ENCODE results near the gene ST6GALNAC2.

Gene ST6GALNAC2

GRCh38 chr17:76556765-76557367 is 28.8 kb downstream of the ST6GALNAC2 start:
- in situ Hi-C loops (cut with MboI; ENCODE audit: low sequenced_read_pairs, unreplicated experiment) = no loop called here
- peak; percentile 59 for DNase-seq (ENCODE audit: low spot score)

GRCh38 chr17:76554131-76554530 is 31.5 kb downstream of the ST6GALNAC2 start:
- in situ Hi-C loops (cut with MboI; ENCODE audit: low sequenced_read_pairs, unreplicated experiment) = no loop called here
- no peak for TF ChIP-seq CTCF (IDR thresholded peaks at IDR 0.05; ENCODE audit: borderline replicate concordance, control extremely low read depth, extremely low read depth, insufficient read depth, missing control alignments)
- DNase-seq (ENCODE audit: low spot score) = no peak

More at GRCh38 chr17:76556765-76557367, 28.8 kb downstream of the ST6GALNAC2 start:
- no peak for TF ChIP-seq CTCF (IDR thresholded peaks at IDR 0.05; ENCODE audit: borderline replicate concordance, control extremely low read depth, extremely low read depth, insufficient read depth, missing control alignments)

GRCh38 chr17:76553178-76553908 is 32.3 kb downstream of the ST6GALNAC2 start:
- in situ Hi-C loops (cut with MboI; ENCODE audit: low sequenced_read_pairs, unreplicated experiment) = no loop called here
- DNase-seq (ENCODE audit: low spot score) = no peak
- TF ChIP-seq CTCF (IDR thresholded peaks at IDR 0.05; ENCODE audit: borderline replicate concordance, control extremely low read depth, extremely low read depth, insufficient read depth, missing control alignments) = no peak

- TF ChIP-seq CTCF (IDR thresholded peaks at IDR 0.05; ENCODE audit: borderline replicate concordance, control extremely low read depth, extremely low read depth, insufficient read depth, missing control alignments) = no peak
- in situ Hi-C loops (cut with MboI; ENCODE audit: low sequenced_read_pairs, unreplicated experiment) = no loop called here
- no peak for DNase-seq (ENCODE audit: low spot score)
Observed at GRCh38 chr17:76551685-76552084, 34.0 kb downstream of the ST6GALNAC2 start.

GRCh38 chr17:76550712-76551615 is 34.7 kb downstream of the ST6GALNAC2 start:
- no peak for DNase-seq (ENCODE audit: low spot score)
- in situ Hi-C loops (cut with MboI; ENCODE audit: low sequenced_read_pairs, unreplicated experiment) = no loop called here

More at GRCh38 chr17:76550712-76551615, 34.7 kb downstream of the ST6GALNAC2 start:
- no peak for TF ChIP-seq CTCF (IDR thresholded peaks at IDR 0.05; ENCODE audit: borderline replicate concordance, control extremely low read depth, extremely low read depth, insufficient read depth, missing control alignments)

Measured in GM13976 (cell line).